Activated naive CD4-positive, alpha-beta T cell treated with anti-CD3 and anti-CD28 coated beads, Interleukin-2, amount 50 U/mL, for 72 hours (primary cell): ENCODE measurements around the gene THRA. TPM values are rescaled to one million over a fixed set of nuclear protein-coding genes. Genes with fewer than 3 reads are reported as not detected.

Experiments
- ATAC-seq, 2 donors: fragments of 150-1000 bp; cut with Tn5 transposase; 2 replicates each; pipeline ENCODE4 v1.10.0; 2021; ENCODE audit warnings: mild to moderate bottlenecking in 2 of 2, moderate library complexity in 2 of 2
- DNase-seq, 2 donors: peaks; one replicate each; pipeline ENCODE4 v3.0.0; 2021 to 2022; ENCODE audit warnings: low spot score in 2 of 2
- H3K27ac Mint-ChIP-seq, 2 donors: one replicate each; pipeline ENCODE4 v1.8.0; 2022; ENCODE audit warnings: mild to moderate bottlenecking in 2 of 2, mixed read lengths in 2 of 2
- H3K36me3 Mint-ChIP-seq, 2 donors: one replicate each; pipeline ENCODE4 v1.8.0; 2022; ENCODE audit warnings: mixed read lengths in 2 of 2
- H3K9me3 Mint-ChIP-seq, 2 donors: one replicate each; pipeline ENCODE4 v1.8.0; 2022; ENCODE audit warnings: mixed read lengths in 2 of 2
- total RNA-seq, 2 donors: library from RNA; stranded (reverse); gene quantifications; one replicate each; pipeline ENCODE4 v1.2.3, GENCODE V29; 2022

THRA gene
- total RNA-seq, 2 donors from 2014 or later: 14.5 to 19.3 TPM

GRCh38 chr17:40024901-40025300 lies 37.9 kb upstream of the THRA start:
- no peak for DNase-seq
- no peaks in the 10 kb centered on the region for H3K9me3 Mint-ChIP-seq
- H3K27ac Mint-ChIP-seq: peak overlapping the region in 1 of 2 donors; percentile 1
- ATAC-seq: no peak
- H3K36me3 Mint-ChIP-seq: peaks cover 21 to 25% of the 10 kb centered on the region in 2 donors

GRCh38 chr17:40025559-40025958 lies 37.2 kb upstream of the THRA start:
- H3K27ac Mint-ChIP-seq: peak overlapping the region; percentile 3 to 7
- ATAC-seq (no peak), DNase-seq (no peak)
- H3K36me3 Mint-ChIP-seq: peaks cover 21 to 26% of the 10 kb centered on the region in 2 donors
- H3K9me3 Mint-ChIP-seq: no peaks in the 10 kb centered on the region

GRCh38 chr17:40025991-40026815 lies 36.6 kb upstream of the THRA start:
- peak; percentile 52 to 55 for ATAC-seq
- DNase-seq: peak in 1 of 2 donors; percentile 36
- peak overlapping the region in 1 of 2 donors; percentile 7 for H3K27ac Mint-ChIP-seq

GRCh38 chr17:40026816-40027613 lies 35.8 kb upstream of the THRA start:
- H3K9me3 Mint-ChIP-seq: no peaks in the 10 kb centered on the region
- ATAC-seq (peak; percentile 87 to 90), DNase-seq (peak; percentile 71 to 77)
- peak overlapping the region in 1 of 2 donors; percentile 7 for H3K27ac Mint-ChIP-seq
- peaks cover 21 to 26% of the 10 kb centered on the region in 2 donors for H3K36me3 Mint-ChIP-seq

More at GRCh38 chr17:40025991-40026815, 36.6 kb upstream of the THRA start:
- Mint-ChIP-seq H3K36me3 (peaks cover 21 to 26% of the 10 kb centered on the region in 2 donors), H3K9me3 (no peaks in the 10 kb centered on the region)

GRCh38 chr17:40027614-40028012 lies 35.2 kb upstream of the THRA start:
- Mint-ChIP-seq H3K36me3 (peaks cover 21 to 26% of the 10 kb centered on the region in 2 donors), H3K9me3 (no peaks in the 10 kb centered on the region), H3K27ac (no peak overlapping the region)
- DNase-seq: no peak
- ATAC-seq: no peak

- no peak overlapping the region for H3K27ac Mint-ChIP-seq
- peaks cover 21 to 26% of the 10 kb centered on the region in 2 donors for H3K36me3 Mint-ChIP-seq
- ATAC-seq (no peak), DNase-seq (no peak)
- H3K9me3 Mint-ChIP-seq: no peaks in the 10 kb centered on the region
Observed at GRCh38 chr17:40028595-40028994, 34.2 kb upstream of the THRA start.

- Mint-ChIP-seq H3K36me3 (peaks cover 9 to 13% of the 10 kb centered on the region in 2 donors), H3K9me3 (no peaks in the 10 kb centered on the region), H3K27ac (no peak overlapping the region)
- ATAC-seq (no peak), DNase-seq (no peak)
Observed at GRCh38 chr17:40031706-40032105, 31.1 kb upstream of the THRA start.

- ATAC-seq (no peak), DNase-seq (no peak)
- no peak overlapping the region for H3K27ac Mint-ChIP-seq
- H3K9me3 Mint-ChIP-seq: no peaks in the 10 kb centered on the region
- peaks cover 9 to 13% of the 10 kb centered on the region in 2 donors for H3K36me3 Mint-ChIP-seq
Observed at GRCh38 chr17:40032322-40033320, 30.1 kb upstream of the THRA start.

- Mint-ChIP-seq H3K9me3 (no peaks in the 10 kb centered on the region), H3K36me3 (peaks cover 9 to 13% of the 10 kb centered on the region in 2 donors), H3K27ac (no peak overlapping the region)
- ATAC-seq (no peak), DNase-seq (no peak)
Observed at GRCh38 chr17:40033339-40033738, 29.4 kb upstream of the THRA start.

- no peak for DNase-seq
- peaks cover 4 to 7% of the 10 kb centered on the region in 2 donors for H3K36me3 Mint-ChIP-seq
- no peak for ATAC-seq
- no peaks in the 10 kb centered on the region for H3K9me3 Mint-ChIP-seq
- H3K27ac Mint-ChIP-seq: no peak overlapping the region
Observed at GRCh38 chr17:40034426-40035161, 28.2 kb upstream of the THRA start.

- no peak for ATAC-seq
- no peak overlapping the region for H3K27ac Mint-ChIP-seq
- peaks cover 0 to 5% of the 10 kb centered on the region in 2 donors for H3K36me3 Mint-ChIP-seq
- DNase-seq: no peak
- H3K9me3 Mint-ChIP-seq: no peaks in the 10 kb centered on the region
Observed at GRCh38 chr17:40035162-40035559, 27.6 kb upstream of the THRA start.

- peaks cover 0 to 1% of the 10 kb centered on the region in 2 donors for H3K36me3 Mint-ChIP-seq
- ATAC-seq (no peak), DNase-seq (no peak)
- no peaks in the 10 kb centered on the region for H3K9me3 Mint-ChIP-seq
- H3K27ac Mint-ChIP-seq: no peak overlapping the region
Observed at GRCh38 chr17:40038882-40039513, 23.8 kb upstream of the THRA start.

- Mint-ChIP-seq H3K9me3 (no peaks in the 10 kb centered on the region), H3K36me3 (no peaks in the 10 kb centered on the region), H3K27ac (no peak overlapping the region)
- ATAC-seq (no peak), DNase-seq (no peak)
Observed at GRCh38 chr17:40041196-40041595, 21.6 kb upstream of the THRA start.

GRCh38 chr17:40056379-40057015 lies 6.3 kb upstream of the THRA start:
- H3K27ac Mint-ChIP-seq: no peak overlapping the region
- DNase-seq: no peak

More at GRCh38 chr17:40056379-40057015, 6.3 kb upstream of the THRA start:
- ATAC-seq: no peak
- H3K9me3 Mint-ChIP-seq: no peaks in the 10 kb centered on the region
- H3K36me3 Mint-ChIP-seq: peaks cover 11 to 15% of the 10 kb centered on the region in 2 donors
